LNCAP (cell line): ENCODE results near the gene HES6.
A peak's percentile ranks its signal among the peaks of the same experiment; 100 is the strongest.

ENCODE experiments used
- CTCF ChIP-seq: fragments of 450-650 bp; IDR thresholded peaks from 2 replicates; pipeline ENCODE4 v1.5.1; 2017; ENCODE audit warnings: mild to moderate bottlenecking

Gene HES6

GRCh38 chr2:238260883-238261282, 21.0 kb upstream of the HES6 start:
- TF ChIP-seq CTCF = no peak

- peak; percentile 37 for TF ChIP-seq CTCF
These were observed 19.5 kb upstream of the HES6 start for GRCh38 chr2:238259061-238260020.

- TF ChIP-seq CTCF = no peak
These were observed 18.2 kb upstream of the HES6 start for GRCh38 chr2:238257786-238258700.

GRCh38 chr2:238256594-238257104, 16.8 kb upstream of the HES6 start:
- peak; percentile 96 for TF ChIP-seq CTCF

- TF ChIP-seq CTCF = no peak
These were observed 16.3 kb upstream of the HES6 start for GRCh38 chr2:238256111-238256510.

GRCh38 chr2:238255636-238256035, 15.8 kb upstream of the HES6 start:
- no peak for TF ChIP-seq CTCF

GRCh38 chr2:238255151-238255551, 15.3 kb upstream of the HES6 start:
- TF ChIP-seq CTCF = no peak
